ENCODE data around the gene PPFIA1. TPM values are rescaled to one million over a fixed set of nuclear protein-coding genes. Genes with fewer than 3 reads are reported as not detected.

PPFIA1 gene
- total and polyA plus RNA-seq, 2 donors (not counting 1 experiment from before 2014, with no cell fraction given): 38.8 to 39.8 TPM

DNA sequence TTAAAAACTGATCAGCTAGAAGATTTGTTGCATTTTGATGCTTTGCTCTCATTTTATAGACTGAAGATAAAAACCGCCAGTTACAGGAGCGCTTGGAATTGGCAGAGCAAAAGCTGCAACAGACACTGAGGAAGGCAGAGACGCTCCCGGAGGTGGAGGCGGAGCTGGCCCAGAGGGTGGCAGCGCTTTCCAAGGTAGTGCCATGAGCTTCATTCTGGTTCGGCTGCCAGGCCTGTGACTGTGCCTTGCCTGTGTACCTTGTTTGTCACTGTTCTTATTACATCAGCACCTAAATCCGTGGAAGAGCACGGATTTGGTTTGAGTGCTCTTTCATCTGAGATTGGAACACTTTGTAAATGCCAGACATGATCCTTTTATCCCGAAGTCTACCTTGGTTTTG lies 61.4 kb downstream of the PPFIA1 start:
- Histone ChIP-seq H3K9me3 (ENCODE audit: control insufficient read depth, insufficient read depth, low read depth, low read length) (no peaks in the 10 kb centered on the region), H3K27ac (ENCODE audit: insufficient read depth, low read length) (no peak overlapping the region), H3K4me1 (ENCODE audit: control insufficient read depth, extremely low read depth, insufficient read depth, low read length) (no peaks in the 10 kb centered on the region), H3K27me3 (ENCODE audit: control insufficient read depth, insufficient read depth, low read length) (no peaks in the 10 kb centered on the region), H4K20me1 (ENCODE audit: control insufficient read depth, extremely low read depth, insufficient read depth, low read length) (no peaks in the 10 kb centered on the region), H3K79me2 (ENCODE audit: control insufficient read depth, insufficient read depth, low read length) (no peaks in the 10 kb centered on the region), H2AFZ (ENCODE audit: low read length) (no peak overlapping the region), H3K9ac (ENCODE audit: insufficient read depth, low read length) (no peak overlapping the region), H3K4me3 (replicated peaks in 1 of 4; ENCODE audit: control extremely low read depth in 1 of 4, insufficient read depth in 1 of 4, low read depth in 3 of 4, low read length in 4 of 4) (no peak overlapping the region), H3K36me3 (ENCODE audit: control insufficient read depth, insufficient read depth, low read length) (peaks cover 23% of the 10 kb centered on the region), H3K4me2 (ENCODE audit: extremely low read depth, insufficient read depth, low read length) (no peak overlapping the region)
- no peak for DNase-seq (ENCODE audit: low read depth in 2 of 2)
- TF ChIP-seq, protein P1, sequence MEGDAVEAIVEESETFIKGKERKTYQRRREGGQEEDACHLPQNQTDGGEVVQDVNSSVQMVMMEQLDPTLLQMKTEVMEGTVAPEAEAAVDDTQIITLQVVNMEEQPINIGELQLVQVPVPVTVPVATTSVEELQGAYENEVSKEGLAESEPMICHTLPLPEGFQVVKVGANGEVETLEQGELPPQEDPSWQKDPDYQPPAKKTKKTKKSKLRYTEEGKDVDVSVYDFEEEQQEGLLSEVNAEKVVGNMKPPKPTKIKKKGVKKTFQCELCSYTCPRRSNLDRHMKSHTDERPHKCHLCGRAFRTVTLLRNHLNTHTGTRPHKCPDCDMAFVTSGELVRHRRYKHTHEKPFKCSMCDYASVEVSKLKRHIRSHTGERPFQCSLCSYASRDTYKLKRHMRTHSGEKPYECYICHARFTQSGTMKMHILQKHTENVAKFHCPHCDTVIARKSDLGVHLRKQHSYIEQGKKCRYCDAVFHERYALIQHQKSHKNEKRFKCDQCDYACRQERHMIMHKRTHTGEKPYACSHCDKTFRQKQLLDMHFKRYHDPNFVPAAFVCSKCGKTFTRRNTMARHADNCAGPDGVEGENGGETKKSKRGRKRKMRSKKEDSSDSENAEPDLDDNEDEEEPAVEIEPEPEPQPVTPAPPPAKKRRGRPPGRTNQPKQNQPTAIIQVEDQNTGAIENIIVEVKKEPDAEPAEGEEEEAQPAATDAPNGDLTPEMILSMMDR (conservative IDR thresholded peaks at IDR 0.05 in 1 of 2, IDR thresholded peaks at IDR 0.05 in 1 of 2; ENCODE audit: low read depth in 1 of 2, low read length in 2 of 2): no peak
- no peak for TF ChIP-seq EZH2 (IDR thresholded peaks at IDR 0.05; ENCODE audit: low read length, missing control alignments)

DNA sequence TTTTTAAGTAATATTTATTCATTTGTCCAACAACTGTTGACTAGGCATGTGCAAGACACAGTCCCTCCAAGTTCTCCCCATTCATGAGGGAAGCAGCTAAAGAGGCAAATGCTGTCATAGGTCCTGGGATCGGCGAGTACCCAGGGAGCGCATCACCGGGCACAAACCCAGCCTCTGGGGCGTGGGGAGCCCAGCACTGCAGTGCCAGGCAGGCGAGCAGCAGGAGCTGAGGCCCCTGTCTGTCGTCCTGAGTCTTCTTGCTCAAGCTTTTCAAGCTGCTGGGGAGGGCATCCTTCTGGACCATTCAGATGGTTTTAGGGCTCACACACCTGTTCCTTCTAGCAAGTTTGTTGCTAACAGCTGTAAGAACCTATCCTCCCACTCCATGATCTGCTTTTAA lies 62.1 kb downstream of the PPFIA1 start:
- Histone ChIP-seq H3K9ac (ENCODE audit: insufficient read depth, low read length) (no peak overlapping the region), H3K27ac (ENCODE audit: insufficient read depth, low read length) (peak overlapping the region; percentile 62), H4K20me1 (ENCODE audit: control insufficient read depth, extremely low read depth, insufficient read depth, low read length) (no peaks in the 10 kb centered on the region), H3K4me1 (ENCODE audit: control insufficient read depth, extremely low read depth, insufficient read depth, low read length) (no peaks in the 10 kb centered on the region), H3K79me2 (ENCODE audit: control insufficient read depth, insufficient read depth, low read length) (no peaks in the 10 kb centered on the region), H3K9me3 (ENCODE audit: control insufficient read depth, insufficient read depth, low read depth, low read length) (no peaks in the 10 kb centered on the region), H2AFZ (ENCODE audit: low read length) (no peak overlapping the region), H3K4me3 (replicated peaks in 1 of 4; ENCODE audit: control extremely low read depth in 1 of 4, insufficient read depth in 1 of 4, low read depth in 3 of 4, low read length in 4 of 4) (no peak overlapping the region), H3K4me2 (ENCODE audit: extremely low read depth, insufficient read depth, low read length) (no peak overlapping the region), H3K27me3 (ENCODE audit: control insufficient read depth, insufficient read depth, low read length) (no peaks in the 10 kb centered on the region), H3K36me3 (ENCODE audit: control insufficient read depth, insufficient read depth, low read length) (peaks cover 22% of the 10 kb centered on the region)
- DNase-seq (ENCODE audit: low read depth in 2 of 2): no peak
- TF ChIP-seq, protein P1 (conservative IDR thresholded peaks at IDR 0.05 in 1 of 2, IDR thresholded peaks at IDR 0.05 in 1 of 2; ENCODE audit: low read depth in 1 of 2, low read length in 2 of 2): no peak
- TF ChIP-seq EZH2 (IDR thresholded peaks at IDR 0.05; ENCODE audit: low read length, missing control alignments): no peak

DNA sequence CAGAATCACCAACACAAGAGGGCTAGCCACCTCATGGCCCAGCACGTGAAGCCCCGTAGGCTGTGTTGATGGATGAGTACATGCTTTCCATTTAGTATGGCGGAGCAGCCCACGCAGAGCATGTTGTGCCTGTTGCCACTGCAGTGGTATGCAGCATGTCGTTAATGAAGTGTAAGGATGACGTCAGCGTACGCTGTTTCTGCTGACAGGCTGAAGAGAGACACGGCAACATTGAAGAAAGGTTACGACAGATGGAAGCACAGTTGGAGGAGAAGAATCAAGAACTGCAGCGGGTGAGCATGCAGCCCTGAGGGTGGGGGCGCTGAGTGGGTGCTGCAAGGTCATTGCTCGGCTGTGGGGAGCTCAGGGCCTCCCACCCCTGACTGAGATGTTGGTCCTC lies 62.8 kb downstream of the PPFIA1 start:
- no peak overlapping the region for H3K4me2 ChIP-seq (ENCODE audit: extremely low read depth, insufficient read depth, low read length)
- H3K36me3 ChIP-seq (ENCODE audit: control insufficient read depth, insufficient read depth, low read length): peaks cover 22% of the 10 kb centered on the region
- H2AFZ ChIP-seq (ENCODE audit: low read length): no peak overlapping the region
- no peaks in the 10 kb centered on the region for H3K9me3 ChIP-seq (ENCODE audit: control insufficient read depth, insufficient read depth, low read depth, low read length)
- H3K27me3 ChIP-seq (ENCODE audit: control insufficient read depth, insufficient read depth, low read length): no peaks in the 10 kb centered on the region
- peak; percentile 30 to 92 for DNase-seq (ENCODE audit: low read depth in 2 of 2)
- H3K27ac ChIP-seq (ENCODE audit: insufficient read depth, low read length): peak overlapping the region; percentile 62
- H3K4me1 ChIP-seq (ENCODE audit: control insufficient read depth, extremely low read depth, insufficient read depth, low read length): no peaks in the 10 kb centered on the region
- H3K9ac ChIP-seq (ENCODE audit: insufficient read depth, low read length): no peak overlapping the region
- no peaks in the 10 kb centered on the region for H3K79me2 ChIP-seq (ENCODE audit: control insufficient read depth, insufficient read depth, low read length)
- no peaks in the 10 kb centered on the region for H4K20me1 ChIP-seq (ENCODE audit: control insufficient read depth, extremely low read depth, insufficient read depth, low read length)
- no peak overlapping the region for H3K4me3 ChIP-seq (replicated peaks in 1 of 4; ENCODE audit: control extremely low read depth in 1 of 4, insufficient read depth in 1 of 4, low read depth in 3 of 4, low read length in 4 of 4)
- TF ChIP-seq EZH2 (IDR thresholded peaks at IDR 0.05; ENCODE audit: low read length, missing control alignments): no peak
- TF ChIP-seq, protein P1 (conservative IDR thresholded peaks at IDR 0.05 in 1 of 2, IDR thresholded peaks at IDR 0.05 in 1 of 2; ENCODE audit: low read depth in 1 of 2, low read length in 2 of 2): no peak
